GM19193 (cell line): ENCODE measurements around the gene LHFPL5.

Experiments used
- POLR2A ChIP-seq: IDR thresholded peaks from 4 replicates; pipeline ENCODE4 v1.6.1; 2011; ENCODE audit not compliant: insufficient read depth, insufficient read length; ENCODE audit errors: extremely low read depth

LHFPL5 gene

GRCh38 chr6:35804996-35805736 lies at the start of gene LHFPL5:
TSS of gene LHFPL5 (plus strand) at chr6:35805352. CDS start at chr6:35805671, 319 bp downstream.
- no peak for TF ChIP-seq POLR2A

DNA sequence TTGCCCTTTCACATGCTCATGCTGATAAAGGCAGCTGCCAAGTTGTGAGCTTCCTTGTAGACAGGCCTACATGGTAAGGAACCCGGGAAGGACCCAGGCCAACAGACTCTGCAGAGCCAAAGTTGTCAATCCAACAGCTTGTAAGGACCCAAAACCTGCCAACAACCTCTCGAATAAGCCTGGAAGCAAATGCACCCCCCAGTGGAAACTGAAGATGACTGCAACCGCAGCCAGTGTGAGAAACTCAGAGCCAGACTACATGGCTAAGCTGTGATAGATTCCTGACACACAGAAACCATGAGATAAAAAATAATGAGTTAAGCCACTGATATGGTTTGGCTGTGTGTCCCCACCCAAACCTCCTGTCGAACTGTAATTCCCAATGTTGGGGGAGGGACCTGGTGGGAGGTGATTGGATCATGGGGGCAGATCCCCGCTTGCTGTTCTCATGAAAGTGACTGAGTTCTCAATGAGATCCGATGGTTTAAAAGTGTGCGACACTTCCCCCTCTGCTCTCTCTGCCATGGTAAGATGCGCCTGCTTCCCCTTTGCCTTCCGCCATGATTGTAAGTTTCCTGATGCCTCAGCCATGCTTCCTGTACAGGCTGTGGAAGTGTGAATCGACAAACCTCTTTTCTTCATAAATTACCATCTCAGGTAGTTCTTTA lies 47.6 kb upstream of the LHFPL5 start:
- no peak for TF ChIP-seq POLR2A

DNA sequence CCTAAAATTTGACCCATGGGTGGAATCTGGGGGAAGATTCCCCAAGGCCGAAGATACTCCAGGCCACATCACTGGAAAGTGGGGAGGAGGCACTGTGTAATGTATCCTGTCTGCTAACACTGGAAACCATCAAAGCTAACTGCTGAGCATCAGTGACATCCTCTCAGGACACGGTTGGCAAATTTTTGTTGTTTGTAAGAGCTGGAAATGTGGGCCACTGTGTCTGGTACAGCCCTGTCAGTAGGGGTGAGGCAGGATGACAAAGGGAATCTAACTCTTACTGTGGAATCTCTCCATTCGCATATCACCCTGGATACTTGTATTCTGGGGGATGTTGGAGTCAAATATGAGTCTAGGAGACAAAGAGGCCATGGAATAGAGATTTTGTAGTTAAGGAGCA lies 45.7 kb upstream of the LHFPL5 start:
- no peak for TF ChIP-seq POLR2A

DNA sequence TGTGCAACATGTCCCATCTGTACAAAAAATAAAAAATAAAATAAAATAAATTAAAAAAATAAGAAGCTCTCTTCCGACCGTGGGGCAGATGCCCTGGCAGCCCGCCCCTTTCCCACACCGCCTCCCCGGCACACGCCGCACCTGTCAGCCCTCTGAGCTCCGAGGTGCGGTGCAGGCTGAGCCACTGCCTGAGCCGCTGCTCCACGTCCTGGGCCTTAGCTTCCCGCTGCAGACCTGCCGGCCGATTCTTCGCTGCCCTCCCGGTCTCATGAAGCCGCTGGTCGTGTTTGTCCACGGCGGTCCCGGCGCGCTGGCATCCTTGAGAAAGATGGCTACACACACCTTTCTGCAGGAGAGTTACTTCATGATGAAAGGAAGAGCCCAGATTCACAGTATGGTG lies 39.4 kb upstream of the LHFPL5 start:
- no peak for TF ChIP-seq POLR2A

DNA sequence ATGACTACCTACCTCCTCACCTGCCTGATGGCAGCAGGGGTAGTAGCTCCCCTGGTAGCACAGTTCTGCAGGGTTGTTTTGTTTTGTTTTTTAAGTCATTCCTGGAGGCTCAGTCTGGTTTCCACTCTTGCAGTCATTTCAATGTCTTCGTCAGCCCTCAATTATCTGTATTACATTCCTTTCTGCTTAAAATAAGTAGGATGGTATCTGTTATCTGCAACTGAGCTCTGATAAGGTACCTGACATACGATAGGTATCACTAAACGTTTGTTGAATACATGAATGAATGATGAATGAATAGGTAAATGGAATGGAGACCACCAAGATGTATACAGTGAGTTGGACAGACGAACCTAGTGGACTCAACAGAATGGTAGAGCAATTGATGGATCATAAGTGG lies 35.9 kb upstream of the LHFPL5 start:
- TF ChIP-seq POLR2A = no peak

DNA sequence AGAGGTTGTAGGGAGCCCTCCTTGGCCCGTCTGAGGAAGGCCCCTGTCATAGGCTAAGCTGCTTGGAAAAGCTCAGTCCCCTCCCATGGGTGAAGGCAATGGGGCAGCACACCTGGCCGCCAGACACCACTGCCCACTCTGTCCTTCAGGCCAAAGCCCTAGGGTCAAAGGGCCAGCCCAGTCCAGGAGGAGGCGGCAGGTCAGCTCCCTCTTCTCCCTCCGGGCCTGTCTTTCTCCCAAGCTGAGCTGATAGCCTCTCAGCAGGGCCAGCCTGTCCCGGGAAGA lies 33.9 kb upstream of the LHFPL5 start:
- TF ChIP-seq POLR2A = no peak

- TF ChIP-seq POLR2A = no peak
Measured at GRCh38 chr6:35774116-35774794, 30.9 kb upstream of the LHFPL5 start.

DNA sequence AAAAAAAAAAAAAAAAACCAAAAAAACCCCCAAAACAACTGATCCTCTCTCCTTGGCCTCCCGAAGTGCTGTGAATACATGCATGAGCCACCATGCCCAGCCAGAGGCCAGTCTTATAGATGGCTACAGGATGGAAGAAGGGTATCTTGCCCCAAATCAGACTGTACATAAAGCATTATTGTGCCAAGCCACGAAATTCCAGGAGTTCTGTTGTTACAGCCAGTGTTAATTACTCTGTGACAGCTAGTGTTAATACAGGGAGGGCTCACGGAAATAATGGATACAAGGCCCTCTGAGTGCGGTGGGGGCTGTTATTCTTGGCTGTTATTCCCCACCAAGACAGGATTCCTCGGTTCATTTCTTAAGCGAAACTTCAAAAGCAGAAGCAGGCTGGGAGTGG lies 30.1 kb upstream of the LHFPL5 start:
- TF ChIP-seq POLR2A = no peak

- no peak for TF ChIP-seq POLR2A
Measured at GRCh38 chr6:35776364-35777215, 28.6 kb upstream of the LHFPL5 start, which contains the start of gene CLPSL2. TSS of gene CLPSL2 (plus strand) at chr6:35776598. CDS start at chr6:35776619, 21 bp downstream.

DNA sequence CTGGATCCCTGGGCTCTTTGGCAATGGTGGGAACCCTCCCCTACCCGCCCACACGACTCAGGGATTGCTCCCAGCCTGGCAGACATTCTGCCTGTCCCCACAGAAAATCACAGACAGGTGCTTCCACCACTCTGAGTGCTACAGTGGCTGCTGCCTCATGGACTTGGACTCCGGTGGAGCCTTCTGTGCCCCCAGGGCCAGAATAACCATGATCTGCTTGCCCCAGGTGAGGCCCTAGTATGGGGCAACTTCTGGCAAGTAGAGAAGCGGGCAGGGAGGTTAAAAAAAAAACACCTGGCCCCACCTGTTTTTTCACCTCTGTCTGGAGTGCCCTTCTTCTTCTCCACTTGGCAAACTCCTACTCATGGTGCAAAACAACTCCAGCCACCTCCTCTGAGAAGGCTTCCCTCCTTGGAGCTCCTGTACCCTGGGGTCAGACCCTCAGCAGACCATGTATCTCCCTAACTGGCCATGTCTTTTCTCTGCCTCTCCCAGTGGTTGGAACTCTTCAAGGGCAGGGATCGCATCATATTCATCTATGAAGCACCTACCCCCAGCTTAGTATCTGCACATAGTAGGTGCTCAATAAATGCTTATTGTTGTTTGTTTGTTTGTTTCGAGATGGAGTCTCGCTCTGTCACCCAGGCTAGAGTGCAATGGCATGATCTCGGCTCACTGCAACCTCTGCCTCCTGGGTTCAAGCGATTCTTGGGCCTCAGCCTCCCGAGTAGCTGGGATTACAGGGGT lies 27.6 kb upstream of the LHFPL5 start:
- TF ChIP-seq POLR2A = no peak

DNA sequence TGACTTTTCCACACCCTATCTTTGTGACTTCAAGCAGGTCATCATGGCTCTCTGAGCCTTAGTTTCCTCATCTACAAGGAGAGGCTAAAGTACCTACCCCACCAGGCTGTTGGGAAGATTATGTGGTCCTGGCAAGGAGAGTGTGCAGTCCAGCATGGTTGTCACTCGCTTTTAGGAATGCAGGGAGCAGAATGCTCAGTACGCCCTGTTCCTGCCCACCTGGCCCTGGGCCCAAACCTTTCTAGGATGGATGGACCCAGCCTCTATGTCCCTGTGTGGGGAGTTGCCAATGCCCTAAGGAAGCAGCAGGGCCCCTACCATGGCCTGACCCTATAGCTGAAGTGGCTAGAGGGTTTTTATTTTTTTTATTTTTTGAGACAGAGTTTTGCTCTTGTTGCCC lies 26.7 kb upstream of the LHFPL5 start:
- no peak for TF ChIP-seq POLR2A

GRCh38 chr6:35780719-35781118 lies 24.4 kb upstream of the LHFPL5 start, which contains the start of gene CLPSL1:
TSS of gene CLPSL1 (plus strand) at chr6:35781019. CDS start at chr6:35781111, 92 bp downstream.
- TF ChIP-seq POLR2A = no peak

GRCh38 chr6:35781290-35781689 lies 23.9 kb upstream of the LHFPL5 start:
- TF ChIP-seq POLR2A = no peak

- TF ChIP-seq POLR2A = no peak
Measured at GRCh38 chr6:35782424-35782823, 22.7 kb upstream of the LHFPL5 start.
